Measurements from ENCODE around the gene NUDT9.
"Not testable (repeated sequence)": the region's sequence is repeated elsewhere in the genome, so short reads cannot be mapped to it uniquely, and the experiment has no call there.

The NUDT9 gene

DNA sequence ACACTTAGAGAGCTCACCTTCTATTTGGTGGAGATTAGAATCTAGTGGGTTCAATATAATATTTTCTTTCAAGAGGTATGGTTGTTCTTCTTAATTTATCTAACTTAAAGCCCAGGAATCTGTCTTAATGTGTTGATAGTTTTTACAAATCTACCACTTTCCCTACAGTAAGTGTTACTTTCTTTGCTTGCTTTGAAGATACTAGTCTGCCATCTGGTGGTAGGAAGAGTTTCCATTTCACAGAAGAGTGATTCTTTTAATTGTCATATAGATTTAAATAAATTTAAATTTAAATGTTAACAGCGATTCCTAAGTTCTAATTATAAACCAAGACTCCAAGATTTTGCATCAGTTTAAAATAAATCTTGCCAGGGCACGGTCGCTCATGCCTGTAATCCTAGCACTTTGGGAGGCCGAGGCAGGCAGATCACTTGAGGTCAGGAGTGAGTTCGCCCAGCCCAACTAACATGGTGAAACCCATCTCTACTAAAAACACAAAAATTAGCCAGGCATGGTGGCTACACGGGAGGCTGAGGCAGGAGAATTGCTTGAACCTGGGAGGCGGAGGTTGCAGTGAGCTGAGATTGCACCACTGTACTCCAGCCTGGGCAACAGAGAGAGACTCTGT lies 43.5 kb downstream of the NUDT9 start:
- peak; percentile 39 for DNase-seq

- no peak for DNase-seq
Observed at GRCh38 chr4:87469390-87469789, 47.0 kb downstream of the NUDT9 start.

- no peak for DNase-seq
Observed at GRCh38 chr4:87476934-87477333, 54.6 kb downstream of the NUDT9 start.

DNA sequence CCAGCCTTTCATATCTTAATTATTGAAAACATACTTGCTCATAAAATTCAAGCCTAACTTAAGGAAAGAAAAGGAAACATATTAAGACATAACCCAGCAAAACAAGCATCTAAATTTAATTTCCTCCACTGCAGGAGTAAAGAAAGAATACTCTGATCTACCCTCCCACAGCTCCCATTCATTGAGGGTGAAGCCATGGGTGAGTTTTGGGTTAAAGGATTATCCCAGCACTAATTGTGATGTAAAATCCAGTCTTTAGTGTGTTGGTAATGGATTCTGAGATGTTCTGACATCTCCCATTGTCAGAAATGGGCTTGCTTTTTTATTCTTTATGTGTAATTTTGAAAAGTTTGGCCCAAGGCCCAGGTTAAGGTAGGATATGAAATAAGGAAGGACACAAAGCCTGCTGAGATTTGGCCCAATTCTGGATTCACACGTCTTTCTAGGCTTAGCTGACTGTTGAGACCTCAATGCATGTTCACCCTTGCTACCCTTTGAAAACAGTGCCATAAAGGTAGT lies 56.4 kb downstream of the NUDT9 start:
- DNase-seq: no peak

- no peak for DNase-seq
Observed at GRCh38 chr4:87481377-87481776, 59.0 kb downstream of the NUDT9 start.

DNA sequence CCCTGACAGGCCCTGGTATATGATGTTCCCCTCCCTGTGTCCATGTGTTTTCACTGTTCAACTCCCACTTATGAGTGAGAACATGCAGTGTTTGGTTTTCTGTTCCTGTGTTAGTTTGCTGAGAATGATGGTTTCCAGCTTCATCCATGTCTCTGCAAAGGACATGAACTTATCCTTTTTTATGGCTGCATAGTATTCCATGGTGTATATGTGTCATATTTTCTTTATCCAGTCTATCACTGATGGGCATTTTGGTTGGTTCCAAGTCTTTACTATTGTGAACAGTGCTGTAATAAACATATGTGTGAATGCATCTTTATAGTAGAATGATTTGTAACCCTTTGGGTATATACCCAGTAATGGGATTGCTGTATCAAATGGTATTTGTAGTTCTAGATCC lies 60.9 kb downstream of the NUDT9 start:
- not testable (repeated sequence) for DNase-seq

DNA sequence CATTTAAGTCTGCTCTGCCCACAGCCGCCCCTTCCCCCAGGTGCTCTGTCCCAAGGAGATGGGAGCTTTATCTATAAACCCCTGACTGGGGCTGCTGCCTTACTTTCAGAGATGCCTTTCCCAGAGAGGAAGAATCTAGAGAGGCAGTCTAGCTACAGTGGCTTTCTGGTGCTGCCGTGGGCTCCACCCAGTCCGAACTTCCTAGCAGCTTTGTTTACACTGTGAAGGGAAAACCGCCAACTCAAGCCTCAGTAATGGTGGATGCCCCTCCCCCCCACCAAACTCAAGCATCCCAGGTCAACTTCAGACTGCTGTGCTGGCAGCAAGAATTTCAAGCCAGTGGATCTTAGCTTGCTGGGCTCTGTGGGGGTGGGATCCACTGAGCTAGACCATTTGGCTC lies 66.3 kb downstream of the NUDT9 start:
- not testable (repeated sequence) for DNase-seq

GRCh38 chr4:87489678-87490077 lies 67.3 kb downstream of the NUDT9 start:
- no peak for DNase-seq

DNA sequence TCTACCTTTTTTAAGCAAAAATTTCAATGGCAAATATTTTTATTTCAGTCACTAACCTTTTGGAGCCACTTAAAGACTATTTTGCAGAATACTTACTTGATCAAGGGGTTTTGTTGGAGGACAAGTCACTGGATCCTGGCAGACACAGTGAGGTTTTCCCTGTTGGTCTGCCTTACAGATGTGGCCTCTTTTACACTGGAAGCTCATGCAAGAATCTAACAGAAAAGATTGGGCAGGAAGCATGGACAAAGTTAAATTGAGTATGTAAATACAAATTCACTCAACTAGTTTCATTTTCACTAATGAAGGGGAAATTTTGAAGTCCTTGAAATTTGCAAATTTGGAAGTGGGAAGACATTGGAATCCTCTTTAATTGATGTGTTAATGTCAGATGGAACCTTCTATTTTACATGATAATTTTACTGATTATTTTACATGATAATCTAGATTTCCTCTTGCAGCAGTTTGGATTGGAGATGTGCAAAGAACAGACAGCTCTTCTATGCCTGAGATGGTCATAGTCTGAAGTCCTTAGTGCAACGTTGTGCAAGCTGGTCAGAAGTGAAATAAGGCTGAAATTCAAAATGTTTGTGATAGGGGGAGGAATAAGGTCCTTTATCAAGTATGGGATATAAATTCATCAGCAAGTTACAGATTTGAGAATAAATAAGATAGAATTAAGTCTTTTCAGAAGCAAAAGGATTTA lies 68.4 kb downstream of the NUDT9 start:
- no peak for DNase-seq

DNA sequence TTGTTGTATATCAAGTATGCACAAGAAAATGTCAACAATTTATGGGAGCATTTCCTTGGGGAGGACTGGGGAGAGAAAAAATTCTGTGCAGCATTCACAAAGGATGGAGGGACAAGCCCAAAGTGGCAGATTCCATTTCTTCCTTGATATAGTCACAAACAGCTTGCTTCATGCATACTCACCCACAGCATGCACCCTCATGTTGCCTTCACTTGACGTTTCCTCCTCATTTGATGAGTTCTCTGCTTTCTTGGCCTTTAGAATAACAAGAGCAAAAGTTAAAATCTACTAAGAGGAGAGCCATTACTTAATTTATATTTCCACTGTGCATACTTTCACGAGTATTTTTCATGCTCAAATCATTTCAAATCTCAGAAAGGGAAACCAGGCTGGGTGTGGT lies 69.1 kb downstream of the NUDT9 start:
- DNase-seq: no peak

GRCh38 chr4:87491851-87492250 lies 69.5 kb downstream of the NUDT9 start:
- not testable (repeated sequence) for DNase-seq

GRCh38 chr4:87493115-87493514 lies 70.7 kb downstream of the NUDT9 start:
- DNase-seq: no peak

- DNase-seq: no peak
Observed at GRCh38 chr4:87497159-87497558, 74.8 kb downstream of the NUDT9 start.

DNA sequence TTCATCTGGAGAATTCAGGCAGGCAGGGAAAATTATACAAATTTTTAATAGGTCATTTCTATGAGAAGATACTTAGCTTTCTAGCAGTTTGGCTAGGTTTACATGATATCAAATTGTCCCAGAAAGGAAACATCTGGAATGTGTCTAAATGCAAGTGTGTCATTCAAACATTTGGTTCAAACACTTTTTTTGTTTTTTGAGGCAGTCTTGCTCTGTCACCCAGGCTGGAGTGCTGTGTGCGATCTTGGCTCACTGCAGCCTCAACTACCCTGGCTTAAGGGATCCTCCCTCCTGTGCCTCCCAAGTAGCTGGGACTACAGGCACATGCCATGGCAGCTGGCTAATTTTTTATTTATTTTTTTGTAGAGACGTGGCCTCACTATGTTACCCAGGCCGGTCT lies 75.2 kb downstream of the NUDT9 start:
- no peak for DNase-seq

GRCh38 chr4:87498446-87498900 lies 76.1 kb downstream of the NUDT9 start:
- DNase-seq: no peak

DNA sequence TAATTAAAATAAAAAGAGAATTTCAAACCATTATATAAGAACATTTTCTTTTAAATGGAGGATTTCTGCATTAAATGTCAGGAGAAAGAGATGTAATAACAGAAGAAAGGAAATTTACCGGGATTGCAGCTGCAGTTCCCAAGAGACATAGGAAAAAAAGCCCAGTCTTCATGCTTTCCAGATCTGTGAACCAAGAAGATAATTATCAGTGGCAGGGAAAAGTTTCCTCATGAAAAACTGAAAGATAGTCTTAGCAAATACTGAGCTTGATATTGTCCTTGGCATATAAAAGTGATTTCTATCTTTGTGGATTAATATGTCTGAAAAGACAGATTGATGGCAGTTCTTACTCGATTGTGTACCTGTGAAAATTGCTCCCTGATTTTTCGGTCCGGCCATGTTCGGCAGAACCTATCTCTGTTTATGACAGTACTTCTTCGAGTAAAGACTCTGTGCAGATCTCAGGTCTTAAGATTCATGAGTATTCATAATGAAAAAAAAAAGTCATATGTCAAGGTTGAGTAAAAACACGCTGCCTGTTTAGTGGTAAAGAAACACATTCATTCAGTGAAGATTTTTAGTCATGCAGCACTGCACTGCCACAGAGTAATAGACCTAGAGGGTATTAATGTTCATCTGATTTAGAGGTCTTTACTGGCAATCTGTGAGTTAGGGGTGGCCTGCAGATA lies 77.2 kb downstream of the NUDT9 start:
- DNase-seq: no peak

GRCh38 chr4:87500092-87500462 lies 77.7 kb downstream of the NUDT9 start:
- DNase-seq: no peak

DNA sequence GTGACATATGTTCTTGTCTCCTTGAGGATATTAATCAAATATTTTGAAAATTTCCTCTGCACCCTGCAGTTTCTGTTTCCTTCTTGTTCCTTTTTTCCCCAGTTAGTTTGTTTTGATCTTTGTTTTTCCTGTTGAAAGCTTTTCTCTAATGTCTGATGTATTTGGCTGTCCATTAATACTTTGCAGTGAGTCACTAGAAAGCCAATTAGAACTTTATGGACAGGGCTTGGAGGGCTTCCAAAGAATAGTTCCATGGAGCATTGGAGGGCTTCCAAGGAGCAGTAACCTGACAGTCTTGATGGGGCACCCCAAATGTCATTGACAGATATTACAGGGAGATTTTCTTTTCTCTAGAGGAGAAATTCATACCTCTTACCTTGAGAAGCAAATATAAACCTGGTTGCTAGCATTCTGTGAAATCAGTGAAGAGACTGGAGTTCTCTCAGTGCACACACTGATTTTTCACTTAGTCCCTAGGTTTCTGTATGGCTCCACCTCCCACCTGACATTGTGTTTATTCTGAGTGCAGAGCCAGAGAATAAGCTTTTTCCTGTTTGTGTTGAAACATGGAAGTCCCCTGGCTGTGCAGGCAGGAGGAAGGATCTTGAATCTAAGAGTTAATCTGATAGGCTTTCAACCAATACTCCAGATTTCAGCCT lies 80.3 kb downstream of the NUDT9 start:
- DNase-seq: peak; percentile 83

DNA sequence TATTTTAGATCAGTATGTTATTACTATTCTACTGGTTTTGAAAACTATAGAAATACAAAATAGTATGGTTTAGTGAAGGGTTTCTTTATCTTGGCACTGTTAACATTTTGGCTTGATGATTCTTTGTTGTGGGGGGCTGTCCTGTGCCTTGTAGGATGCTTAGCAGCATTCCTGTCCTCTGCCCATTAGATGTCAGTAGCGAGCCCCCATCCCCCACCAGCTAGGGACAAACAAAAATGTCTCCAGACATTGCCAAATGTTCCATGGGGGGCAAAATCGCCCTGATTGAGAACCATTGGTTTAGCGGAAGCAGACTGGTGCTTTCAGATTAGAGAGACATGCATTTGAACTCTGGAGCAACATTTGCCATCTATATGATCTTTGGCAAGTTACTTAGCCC lies 83.5 kb downstream of the NUDT9 start:
- DNase-seq: no peak

DNA sequence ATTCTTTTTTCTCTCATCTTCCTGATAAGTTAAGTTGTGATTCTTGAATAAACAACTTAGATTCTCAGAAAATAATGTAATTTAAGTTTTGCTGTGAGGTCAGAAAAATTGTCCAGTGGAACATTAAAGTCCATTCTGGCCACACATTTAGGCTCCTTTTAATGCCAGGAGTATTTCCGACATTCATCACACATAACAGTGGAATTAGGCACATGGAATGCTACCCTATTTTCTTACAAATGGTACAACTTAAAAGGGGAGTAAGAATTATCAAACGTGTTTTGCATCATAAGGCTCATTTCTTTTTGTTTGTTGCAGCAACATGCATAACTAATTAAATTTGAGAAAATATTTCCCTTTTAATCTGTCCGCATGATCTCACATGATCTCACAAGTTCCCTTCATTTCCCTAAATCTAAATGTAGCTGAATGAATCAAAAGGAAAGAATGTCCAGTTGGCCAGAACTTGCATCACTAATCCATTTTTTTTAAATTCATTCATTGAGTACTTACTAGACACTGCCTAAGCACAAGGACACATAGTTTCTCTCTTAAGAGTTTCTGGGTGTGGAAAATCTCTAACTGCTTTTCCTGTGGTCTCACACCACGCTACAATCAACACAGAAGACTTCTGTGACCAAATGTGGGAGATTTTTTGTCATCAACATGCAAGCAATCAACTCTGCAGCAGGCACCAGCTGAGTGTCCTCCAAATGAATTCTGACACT lies 84.8 kb downstream of the NUDT9 start:
- no peak for DNase-seq
